ENCODE results near the gene PDLIM5. TPM values are rescaled to one million over a fixed set of nuclear protein-coding genes. Genes with fewer than 3 reads are reported as not detected.

Gene PDLIM5
- total RNA-seq, 1 donor from 2014 or later, result 311 TPM

DNA sequence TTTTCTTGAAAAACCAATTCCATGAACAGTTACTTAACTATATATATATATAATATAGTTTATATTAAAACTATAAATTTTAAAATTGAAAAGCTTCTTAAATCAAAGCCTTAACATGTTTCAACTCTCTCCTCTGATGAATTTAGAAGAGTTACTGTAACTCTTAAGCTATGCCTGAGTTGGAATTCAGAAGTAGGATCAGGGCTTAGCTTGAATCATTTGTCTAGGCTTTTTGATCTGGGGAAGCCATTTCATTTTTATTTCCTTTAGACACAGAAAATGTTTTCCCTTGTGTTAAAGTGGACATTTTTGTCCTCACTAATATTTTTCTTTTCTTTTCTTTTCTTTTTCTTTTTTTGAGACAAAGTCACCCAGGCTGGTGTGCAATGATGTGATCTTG lies 40.4 kb upstream of the PDLIM5 start:
- no peak overlapping the region for H3K4me3 ChIP-seq (ENCODE audit: low read length in 3 of 3)
- H3K27me3 ChIP-seq (ENCODE audit: control insufficient read depth in 3 of 3, insufficient read depth in 3 of 3, low read length in 3 of 3), result no peaks in the 10 kb centered on the region
- no peaks in the 10 kb centered on the region for H3K36me3 ChIP-seq (ENCODE audit: control insufficient read depth in 3 of 3, insufficient read depth in 3 of 3, low read length in 3 of 3)
- no peaks in the 10 kb centered on the region for H3K9me3 ChIP-seq (ENCODE audit: control insufficient read depth in 3 of 3, low read length in 3 of 3)
- H3K9ac ChIP-seq (ENCODE audit: low read depth in 1 of 3, low read length in 3 of 3), result no peak overlapping the region
- peak overlapping the region; percentile 94 for H3K27ac ChIP-seq (ENCODE audit: low read depth, low read length)
- peaks cover 31 to 34% (median 32%) of the 10 kb centered on the region in 3 donors for H3K4me1 ChIP-seq (ENCODE audit: control insufficient read depth in 3 of 3, insufficient read depth in 3 of 3, low read length in 3 of 3)

DNA sequence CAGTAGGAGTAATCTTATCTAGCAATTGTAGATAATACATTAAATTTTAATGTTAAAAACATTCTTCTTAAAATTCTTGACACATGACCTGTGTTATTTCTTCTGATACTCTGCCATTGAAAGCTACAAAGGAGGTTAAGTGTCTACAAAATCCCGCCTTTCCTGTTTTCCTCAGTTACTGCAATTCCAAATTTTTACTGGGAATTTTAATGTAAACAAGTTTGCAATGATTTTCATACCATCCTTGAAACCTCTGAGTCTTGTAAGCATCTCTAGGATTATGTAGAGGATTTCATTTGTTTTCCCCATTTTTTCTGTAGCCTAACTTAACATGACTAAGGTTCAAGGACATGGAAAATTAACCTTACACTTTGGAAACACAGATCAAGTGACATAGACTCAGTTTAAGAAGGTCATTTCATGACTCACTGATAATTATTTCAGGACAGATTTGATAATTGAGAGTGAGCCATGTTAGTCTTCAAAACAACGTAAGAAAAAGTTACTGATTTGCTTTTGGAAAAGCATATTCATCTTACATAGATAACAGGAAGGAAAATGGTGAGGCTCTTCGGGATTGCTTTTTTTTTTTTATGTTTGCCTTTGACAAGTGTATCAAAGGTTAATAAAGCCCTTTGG lies 39.6 kb upstream of the PDLIM5 start:
- Histone ChIP-seq H3K27me3 (ENCODE audit: control insufficient read depth in 3 of 3, insufficient read depth in 3 of 3, low read length in 3 of 3) (no peaks in the 10 kb centered on the region), H3K36me3 (ENCODE audit: control insufficient read depth in 3 of 3, insufficient read depth in 3 of 3, low read length in 3 of 3) (no peaks in the 10 kb centered on the region), H3K4me3 (ENCODE audit: low read length in 3 of 3) (peak overlapping the region; percentile 34 to 45 (median 45)), H3K9ac (ENCODE audit: low read depth in 1 of 3, low read length in 3 of 3) (peak overlapping the region; percentile 29 to 76 (median 65)), H3K27ac (ENCODE audit: low read depth, low read length) (peak overlapping the region; percentile 94), H3K4me1 (ENCODE audit: control insufficient read depth in 3 of 3, insufficient read depth in 3 of 3, low read length in 3 of 3) (peaks cover 28 to 34% (median 31%) of the 10 kb centered on the region in 3 donors), H3K9me3 (ENCODE audit: control insufficient read depth in 3 of 3, low read length in 3 of 3) (peaks cover 0 to 3% (median 0%) of the 10 kb centered on the region in 3 donors)

DNA sequence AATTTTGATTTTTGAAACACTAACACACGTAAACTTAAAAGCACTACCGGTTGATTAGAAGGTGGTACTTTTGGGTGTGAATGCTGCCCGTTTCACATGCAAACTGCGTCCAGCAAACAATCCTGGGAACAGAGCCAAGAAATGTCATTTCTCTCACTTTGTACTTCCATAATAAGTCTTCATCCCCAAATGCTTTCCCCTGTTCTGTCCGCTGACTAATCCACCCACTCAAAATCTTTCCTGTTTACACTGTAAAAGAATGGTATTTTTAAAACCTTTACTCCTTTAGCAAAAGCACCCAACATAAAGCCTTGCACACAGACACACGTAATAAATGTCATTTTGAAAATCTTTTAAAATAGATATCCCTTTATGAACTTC lies 39.1 kb upstream of the PDLIM5 start:
- peak overlapping the region; percentile 94 for H3K27ac ChIP-seq (ENCODE audit: low read depth, low read length)
- H3K36me3 ChIP-seq (ENCODE audit: control insufficient read depth in 3 of 3, insufficient read depth in 3 of 3, low read length in 3 of 3), result no peaks in the 10 kb centered on the region
- H3K9me3 ChIP-seq (ENCODE audit: control insufficient read depth in 3 of 3, low read length in 3 of 3), result peaks cover 0 to 3% (median 0%) of the 10 kb centered on the region in 3 donors
- H3K27me3 ChIP-seq (ENCODE audit: control insufficient read depth in 3 of 3, insufficient read depth in 3 of 3, low read length in 3 of 3), result no peaks in the 10 kb centered on the region
- H3K9ac ChIP-seq (ENCODE audit: low read depth in 1 of 3, low read length in 3 of 3), result peak overlapping the region; percentile 29 to 76 (median 65)
- H3K4me1 ChIP-seq (ENCODE audit: control insufficient read depth in 3 of 3, insufficient read depth in 3 of 3, low read length in 3 of 3), result peaks cover 28 to 34% (median 31%) of the 10 kb centered on the region in 3 donors
- H3K4me3 ChIP-seq (ENCODE audit: low read length in 3 of 3), result peak overlapping the region; percentile 34 to 45 (median 45)

DNA sequence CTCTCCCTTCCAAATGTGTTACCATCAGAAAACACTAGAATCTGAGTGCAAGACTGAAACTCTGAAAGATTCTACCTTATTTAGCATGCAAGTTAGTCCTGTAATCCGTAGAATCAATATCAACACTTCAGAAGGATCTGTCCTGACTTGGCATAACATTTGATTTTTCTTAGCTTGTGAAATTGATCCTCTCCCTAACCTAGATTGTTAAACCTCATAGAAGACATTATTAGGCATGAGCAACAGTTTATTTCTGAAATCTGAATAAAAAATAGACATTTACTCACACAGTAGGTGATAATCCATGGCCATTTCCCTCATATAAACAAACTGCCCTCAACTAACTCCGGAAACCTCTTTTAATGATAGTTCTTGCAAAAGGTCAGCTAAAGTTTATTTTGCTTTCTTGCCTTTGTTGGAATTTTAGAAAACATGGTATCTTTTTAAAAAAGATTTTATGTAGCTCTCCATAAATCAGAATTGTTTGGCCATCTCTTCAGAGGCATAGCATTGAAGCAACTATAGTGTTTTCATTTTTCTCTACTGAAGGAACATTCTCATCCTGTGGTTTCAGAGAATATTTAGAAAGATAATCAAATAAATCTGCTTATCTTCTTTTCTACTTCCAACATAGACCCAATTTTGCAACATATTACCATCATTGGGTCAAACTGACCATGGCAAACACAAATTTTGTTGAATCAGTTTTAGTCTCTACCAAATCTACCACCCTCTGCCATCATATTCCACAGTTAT lies 38.5 kb upstream of the PDLIM5 start:
- H3K9ac ChIP-seq (ENCODE audit: low read depth in 1 of 3, low read length in 3 of 3), result peak overlapping the region; percentile 29 to 76 (median 65)
- H3K27me3 ChIP-seq (ENCODE audit: control insufficient read depth in 3 of 3, insufficient read depth in 3 of 3, low read length in 3 of 3), result no peaks in the 10 kb centered on the region
- peaks cover 0 to 3% (median 0%) of the 10 kb centered on the region in 3 donors for H3K9me3 ChIP-seq (ENCODE audit: control insufficient read depth in 3 of 3, low read length in 3 of 3)
- no peaks in the 10 kb centered on the region for H3K36me3 ChIP-seq (ENCODE audit: control insufficient read depth in 3 of 3, insufficient read depth in 3 of 3, low read length in 3 of 3)
- peak overlapping the region; percentile 34 to 45 (median 45) for H3K4me3 ChIP-seq (ENCODE audit: low read length in 3 of 3)
- H3K27ac ChIP-seq (ENCODE audit: low read depth, low read length), result peak overlapping the region; percentile 94
- peaks cover 28 to 34% (median 28%) of the 10 kb centered on the region in 3 donors for H3K4me1 ChIP-seq (ENCODE audit: control insufficient read depth in 3 of 3, insufficient read depth in 3 of 3, low read length in 3 of 3)

DNA sequence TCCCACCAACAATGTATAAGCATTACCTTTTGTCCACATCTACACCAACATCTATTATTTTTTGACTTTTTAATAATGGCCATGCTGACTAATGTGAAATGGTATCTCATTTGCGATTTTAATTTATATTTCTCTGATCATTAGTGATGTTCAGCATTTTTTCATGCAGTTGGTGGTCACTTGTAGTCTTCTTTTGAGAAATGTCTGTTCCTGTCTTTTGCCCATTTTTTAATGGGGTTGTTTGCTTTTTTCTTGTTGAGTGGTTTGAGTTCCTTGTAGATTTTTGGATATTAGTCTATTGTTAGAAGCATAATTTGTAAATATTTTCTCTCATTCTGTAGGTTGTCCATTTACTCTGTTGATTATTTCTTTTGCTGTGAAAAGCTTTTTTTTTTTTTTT lies 36.8 kb upstream of the PDLIM5 start:
- Histone ChIP-seq H3K36me3 (ENCODE audit: control insufficient read depth in 3 of 3, insufficient read depth in 3 of 3, low read length in 3 of 3) (no peaks in the 10 kb centered on the region), H3K27ac (ENCODE audit: low read depth, low read length) (peak overlapping the region; percentile 94), H3K9me3 (ENCODE audit: control insufficient read depth in 3 of 3, low read length in 3 of 3) (peaks cover 0 to 3% (median 0%) of the 10 kb centered on the region in 3 donors), H3K4me1 (ENCODE audit: control insufficient read depth in 3 of 3, insufficient read depth in 3 of 3, low read length in 3 of 3) (peaks cover 17 to 23% (median 22%) of the 10 kb centered on the region in 3 donors), H3K9ac (ENCODE audit: low read depth in 1 of 3, low read length in 3 of 3) (peak overlapping the region in 1 of 3 donors; percentile 65), H3K4me3 (ENCODE audit: low read length in 3 of 3) (no peak overlapping the region), H3K27me3 (ENCODE audit: control insufficient read depth in 3 of 3, insufficient read depth in 3 of 3, low read length in 3 of 3) (no peaks in the 10 kb centered on the region)

DNA sequence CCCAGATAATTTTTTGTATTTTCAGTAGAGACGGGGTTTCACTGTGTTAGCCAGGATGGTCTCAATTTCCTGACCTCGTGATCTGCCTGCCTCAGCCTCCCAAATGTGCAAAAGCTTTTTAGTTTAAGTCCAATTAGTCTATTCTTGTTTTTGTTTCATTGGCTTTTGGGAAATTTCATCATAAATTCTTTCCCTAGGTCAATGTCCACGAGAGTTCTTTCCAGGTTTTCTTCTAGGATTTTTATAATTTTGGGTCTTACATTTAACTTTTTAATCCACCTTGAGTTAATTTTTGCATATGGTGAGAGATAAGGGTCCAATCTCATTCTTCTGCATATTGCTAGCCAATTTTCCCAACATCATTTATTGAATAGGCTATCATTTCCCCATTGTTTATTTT lies 36.3 kb upstream of the PDLIM5 start:
- Histone ChIP-seq H3K9ac (ENCODE audit: low read depth in 1 of 3, low read length in 3 of 3) (no peak overlapping the region), H3K27ac (ENCODE audit: low read depth, low read length) (no peak overlapping the region), H3K4me3 (ENCODE audit: low read length in 3 of 3) (no peak overlapping the region), H3K4me1 (ENCODE audit: control insufficient read depth in 3 of 3, insufficient read depth in 3 of 3, low read length in 3 of 3) (peaks cover 17 to 22% (median 20%) of the 10 kb centered on the region in 3 donors), H3K36me3 (ENCODE audit: control insufficient read depth in 3 of 3, insufficient read depth in 3 of 3, low read length in 3 of 3) (no peaks in the 10 kb centered on the region), H3K9me3 (ENCODE audit: control insufficient read depth in 3 of 3, low read length in 3 of 3) (peaks cover 0 to 3% (median 0%) of the 10 kb centered on the region in 3 donors), H3K27me3 (ENCODE audit: control insufficient read depth in 3 of 3, insufficient read depth in 3 of 3, low read length in 3 of 3) (no peaks in the 10 kb centered on the region)

DNA sequence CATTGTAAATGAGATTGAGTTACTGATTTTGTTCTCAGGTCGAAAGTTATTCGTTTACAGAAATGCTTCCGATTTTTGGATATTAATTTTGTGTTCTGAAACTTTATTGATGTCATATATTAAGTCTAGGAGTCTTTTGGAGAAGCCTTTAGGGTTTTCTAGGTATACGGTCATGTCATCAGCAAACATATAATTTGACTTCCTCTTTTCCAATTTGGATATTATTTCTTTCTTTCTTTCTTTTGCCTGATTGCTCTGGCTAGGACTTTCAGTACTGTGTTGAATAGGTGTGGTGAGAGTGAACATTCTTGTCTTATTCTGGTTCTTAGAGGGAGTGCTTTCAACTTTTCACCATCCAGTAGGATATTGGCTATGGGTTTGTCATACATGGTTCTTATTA lies 35.4 kb upstream of the PDLIM5 start:
- Histone ChIP-seq H3K27me3 (ENCODE audit: control insufficient read depth in 3 of 3, insufficient read depth in 3 of 3, low read length in 3 of 3) (no peaks in the 10 kb centered on the region), H3K4me3 (ENCODE audit: low read length in 3 of 3) (no peak overlapping the region), H3K9ac (ENCODE audit: low read depth in 1 of 3, low read length in 3 of 3) (no peak overlapping the region), H3K36me3 (ENCODE audit: control insufficient read depth in 3 of 3, insufficient read depth in 3 of 3, low read length in 3 of 3) (no peaks in the 10 kb centered on the region), H3K4me1 (ENCODE audit: control insufficient read depth in 3 of 3, insufficient read depth in 3 of 3, low read length in 3 of 3) (peaks cover 16 to 22% (median 17%) of the 10 kb centered on the region in 3 donors), H3K27ac (ENCODE audit: low read depth, low read length) (no peak overlapping the region), H3K9me3 (ENCODE audit: control insufficient read depth in 3 of 3, low read length in 3 of 3) (peaks cover 0 to 3% (median 0%) of the 10 kb centered on the region in 3 donors)

DNA sequence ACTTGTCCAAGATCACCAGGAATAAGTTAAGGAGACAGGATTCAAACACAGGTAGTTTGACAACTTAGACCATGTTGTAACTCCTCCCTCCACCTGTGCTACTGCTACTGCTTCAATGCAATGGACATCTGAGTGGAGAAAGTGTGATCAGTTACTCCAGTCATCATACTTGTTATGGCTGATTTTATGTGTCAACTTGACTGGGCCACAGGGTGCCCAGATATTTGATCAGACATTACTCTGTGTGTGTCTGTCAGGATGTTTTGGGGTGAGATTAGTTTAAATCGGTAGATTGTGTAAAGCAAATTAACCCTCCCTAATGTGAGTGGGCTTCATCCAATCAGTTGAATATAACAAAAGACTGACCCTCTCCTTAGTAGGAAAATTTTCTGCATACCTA lies 34.8 kb upstream of the PDLIM5 start:
- H3K4me1 ChIP-seq (ENCODE audit: control insufficient read depth in 3 of 3, insufficient read depth in 3 of 3, low read length in 3 of 3), result peaks cover 16 to 22% (median 17%) of the 10 kb centered on the region in 3 donors
- no peak overlapping the region for H3K9ac ChIP-seq (ENCODE audit: low read depth in 1 of 3, low read length in 3 of 3)
- no peak overlapping the region for H3K4me3 ChIP-seq (ENCODE audit: low read length in 3 of 3)
- H3K27me3 ChIP-seq (ENCODE audit: control insufficient read depth in 3 of 3, insufficient read depth in 3 of 3, low read length in 3 of 3), result no peaks in the 10 kb centered on the region
- H3K9me3 ChIP-seq (ENCODE audit: control insufficient read depth in 3 of 3, low read length in 3 of 3), result peaks cover 0 to 3% (median 0%) of the 10 kb centered on the region in 3 donors
- H3K27ac ChIP-seq (ENCODE audit: low read depth, low read length), result no peak overlapping the region
- no peaks in the 10 kb centered on the region for H3K36me3 ChIP-seq (ENCODE audit: control insufficient read depth in 3 of 3, insufficient read depth in 3 of 3, low read length in 3 of 3)

DNA sequence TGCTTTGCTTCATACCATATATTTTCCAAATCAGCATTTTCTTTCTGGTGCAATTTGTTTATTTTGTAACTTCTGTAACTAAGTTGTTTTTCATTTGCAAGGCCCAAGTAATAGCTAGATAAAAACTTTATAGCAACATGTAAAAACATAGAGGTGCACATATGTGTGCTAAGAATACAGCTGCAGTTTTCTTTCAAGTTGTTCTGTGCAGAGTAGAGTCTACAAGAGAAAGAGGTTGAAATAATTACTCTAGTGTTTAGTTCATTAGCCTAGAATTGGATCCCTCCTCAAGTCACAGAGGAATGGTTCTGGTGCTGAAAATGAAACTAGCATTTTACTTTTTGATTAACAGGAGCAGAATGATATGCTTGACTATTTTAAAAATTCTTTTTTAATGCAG lies 32.2 kb upstream of the PDLIM5 start:
- Histone ChIP-seq H3K9me3 (ENCODE audit: control insufficient read depth in 3 of 3, low read length in 3 of 3) (peaks cover 0 to 3% (median 0%) of the 10 kb centered on the region in 3 donors), H3K27ac (ENCODE audit: low read depth, low read length) (no peak overlapping the region), H3K4me1 (ENCODE audit: control insufficient read depth in 3 of 3, insufficient read depth in 3 of 3, low read length in 3 of 3) (peaks cover 0 to 2% (median 0%) of the 10 kb centered on the region in 3 donors), H3K4me3 (ENCODE audit: low read length in 3 of 3) (no peak overlapping the region), H3K9ac (ENCODE audit: low read depth in 1 of 3, low read length in 3 of 3) (no peak overlapping the region), H3K36me3 (ENCODE audit: control insufficient read depth in 3 of 3, insufficient read depth in 3 of 3, low read length in 3 of 3) (no peaks in the 10 kb centered on the region), H3K27me3 (ENCODE audit: control insufficient read depth in 3 of 3, insufficient read depth in 3 of 3, low read length in 3 of 3) (no peaks in the 10 kb centered on the region)

DNA sequence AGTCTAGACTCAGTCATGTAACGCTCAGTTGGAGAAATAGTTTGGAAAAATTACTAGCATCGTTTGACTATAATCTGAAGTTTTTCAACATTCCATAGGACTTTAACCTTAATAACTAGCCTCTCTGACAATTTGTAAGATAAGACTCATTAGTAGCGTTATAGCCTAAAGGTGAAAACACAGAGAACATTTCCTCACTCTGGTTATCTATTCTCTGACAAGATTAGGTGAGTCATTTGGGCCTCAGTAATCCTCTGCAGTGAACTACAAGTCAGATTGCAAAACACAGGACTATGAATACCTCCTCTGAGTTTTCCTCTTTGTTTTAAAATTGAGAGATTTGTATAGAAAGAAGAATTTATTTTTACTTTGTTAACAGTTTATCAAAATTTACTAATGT lies 31.8 kb upstream of the PDLIM5 start:
- Histone ChIP-seq H3K4me1 (ENCODE audit: control insufficient read depth in 3 of 3, insufficient read depth in 3 of 3, low read length in 3 of 3) (peaks cover 0 to 2% (median 0%) of the 10 kb centered on the region in 3 donors), H3K4me3 (ENCODE audit: low read length in 3 of 3) (no peak overlapping the region), H3K27me3 (ENCODE audit: control insufficient read depth in 3 of 3, insufficient read depth in 3 of 3, low read length in 3 of 3) (no peaks in the 10 kb centered on the region), H3K27ac (ENCODE audit: low read depth, low read length) (no peak overlapping the region), H3K9me3 (ENCODE audit: control insufficient read depth in 3 of 3, low read length in 3 of 3) (peaks cover 0 to 3% (median 0%) of the 10 kb centered on the region in 3 donors), H3K36me3 (ENCODE audit: control insufficient read depth in 3 of 3, insufficient read depth in 3 of 3, low read length in 3 of 3) (no peaks in the 10 kb centered on the region), H3K9ac (ENCODE audit: low read depth in 1 of 3, low read length in 3 of 3) (no peak overlapping the region)

Measured in skeletal muscle tissue (tissue), 4 donors.